ENCODE measurements around the gene ADAMTS17.

Gene ADAMTS17

GRCh38 chr15:100022391-100022790, 319.4 kb downstream of the ADAMTS17 start:
- no peak for DNase-seq (ENCODE audit: low read depth in 3 of 3)

DNA sequence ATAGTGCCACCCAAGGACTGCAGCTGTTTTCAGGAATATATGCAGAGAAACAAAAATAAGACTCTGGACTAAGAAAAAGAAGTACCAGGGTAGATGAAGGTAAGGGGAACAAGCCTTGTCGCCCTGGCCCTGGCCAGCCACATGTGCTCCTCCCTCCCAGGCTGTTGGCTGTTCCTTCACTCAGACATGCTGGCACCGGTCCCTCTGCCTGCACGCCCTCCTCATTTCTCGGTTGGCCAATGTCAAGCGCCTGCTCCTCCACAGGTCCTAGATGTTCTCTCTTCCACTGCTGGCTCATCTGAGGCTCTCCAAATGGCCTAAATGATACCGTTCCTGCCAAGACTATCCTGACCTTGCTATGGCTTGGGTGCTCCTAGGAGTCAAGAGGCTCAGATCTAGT, 320.1 kb downstream of the ADAMTS17 start:
- DNase-seq (ENCODE audit: low read depth in 3 of 3): no peak

GRCh38 chr15:100020614-100021013, 321.2 kb downstream of the ADAMTS17 start:
- DNase-seq (ENCODE audit: low read depth in 3 of 3): no peak

DNA sequence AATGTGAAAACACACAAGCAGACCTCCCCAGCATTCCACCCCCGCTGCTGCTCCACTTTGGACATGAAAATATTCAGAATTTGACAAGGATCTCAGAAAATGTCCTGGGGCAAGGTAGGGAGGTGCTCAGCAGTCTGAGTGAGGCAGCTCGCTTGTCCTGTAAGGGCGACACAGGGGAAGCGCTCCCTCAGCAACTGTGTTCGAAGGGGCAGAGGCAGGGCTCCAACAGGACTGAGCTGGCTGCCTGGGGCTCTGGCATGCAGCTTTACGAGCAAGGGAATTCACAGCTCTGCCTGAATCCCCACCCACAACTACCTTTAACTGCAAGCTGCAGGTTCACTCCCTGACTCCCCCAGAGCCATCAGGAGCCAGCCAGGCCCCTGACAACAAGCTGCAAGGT, 321.6 kb downstream of the ADAMTS17 start:
- no peak for DNase-seq (ENCODE audit: low read depth in 3 of 3)

DNA sequence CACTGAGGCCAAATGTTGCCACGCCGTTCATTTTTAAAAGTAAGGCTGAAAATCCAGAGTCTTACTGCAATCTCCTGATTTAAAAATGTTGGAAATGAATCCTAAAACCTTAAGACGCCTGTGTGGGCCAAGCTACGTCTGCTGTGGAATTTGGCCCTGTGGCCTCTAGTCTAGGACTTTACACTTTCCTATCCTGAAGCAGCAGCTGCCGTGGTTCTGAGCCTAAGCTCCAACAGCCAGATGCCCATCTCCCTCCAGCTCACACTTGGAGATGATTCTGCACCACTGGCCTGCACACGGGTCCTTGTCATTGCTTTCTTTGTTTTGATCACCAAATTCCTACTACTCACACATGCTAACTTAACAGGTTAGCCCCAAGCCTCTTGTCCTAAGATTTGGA, 322.2 kb downstream of the ADAMTS17 start:
- no peak for DNase-seq (ENCODE audit: low read depth in 3 of 3)

DNA sequence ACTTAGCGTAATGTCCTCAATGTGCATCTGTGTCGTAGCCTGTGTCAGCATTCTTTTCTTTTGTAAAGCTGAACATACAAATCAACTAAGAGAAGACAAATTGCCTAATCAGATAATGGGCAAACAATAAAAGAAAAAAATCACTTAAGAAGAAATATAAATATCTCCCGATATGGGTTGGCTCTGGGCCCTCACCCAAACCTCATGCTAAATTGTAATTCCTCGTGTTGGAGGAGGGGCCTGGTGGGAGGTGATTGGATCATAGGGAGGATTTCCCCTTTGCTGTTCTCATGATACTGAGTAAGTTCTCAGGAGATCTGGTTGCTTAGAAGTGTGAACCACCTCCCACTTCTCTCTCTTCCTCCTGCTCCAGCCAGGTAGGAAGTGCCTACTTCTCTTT, 323.6 kb downstream of the ADAMTS17 start:
- DNase-seq (ENCODE audit: low read depth in 3 of 3): no peak

GRCh38 chr15:100017140-100017539, 324.6 kb downstream of the ADAMTS17 start:
- DNase-seq (ENCODE audit: low read depth in 3 of 3): no peak

- DNase-seq (ENCODE audit: low read depth in 3 of 3): no peak
These were observed 325.1 kb downstream of the ADAMTS17 start for GRCh38 chr15:100016632-100017031.

GRCh38 chr15:100011235-100011634, 330.5 kb downstream of the ADAMTS17 start:
- DNase-seq (ENCODE audit: low read depth in 3 of 3): no peak

DNA sequence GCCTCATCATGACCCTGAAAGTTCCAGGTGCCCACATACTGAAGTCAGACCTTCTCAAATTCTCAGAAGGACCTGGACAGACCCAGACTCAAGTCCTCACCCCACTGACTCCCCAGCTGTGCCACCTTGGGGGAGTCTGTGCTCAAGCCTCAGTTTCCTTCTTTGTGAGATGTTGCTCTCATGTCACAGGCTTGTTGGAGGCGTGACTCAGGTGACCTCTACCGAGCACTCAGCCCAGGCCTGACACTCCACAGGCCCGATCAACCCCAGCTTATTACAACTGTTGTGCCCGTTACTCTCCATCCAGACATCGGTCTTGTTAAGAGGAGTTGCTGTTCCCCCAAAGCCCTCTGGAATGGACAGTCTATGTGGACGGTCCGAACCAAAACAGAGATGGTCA, 332.4 kb downstream of the ADAMTS17 start:
- no peak for DNase-seq (ENCODE audit: low read depth in 3 of 3)

DNA sequence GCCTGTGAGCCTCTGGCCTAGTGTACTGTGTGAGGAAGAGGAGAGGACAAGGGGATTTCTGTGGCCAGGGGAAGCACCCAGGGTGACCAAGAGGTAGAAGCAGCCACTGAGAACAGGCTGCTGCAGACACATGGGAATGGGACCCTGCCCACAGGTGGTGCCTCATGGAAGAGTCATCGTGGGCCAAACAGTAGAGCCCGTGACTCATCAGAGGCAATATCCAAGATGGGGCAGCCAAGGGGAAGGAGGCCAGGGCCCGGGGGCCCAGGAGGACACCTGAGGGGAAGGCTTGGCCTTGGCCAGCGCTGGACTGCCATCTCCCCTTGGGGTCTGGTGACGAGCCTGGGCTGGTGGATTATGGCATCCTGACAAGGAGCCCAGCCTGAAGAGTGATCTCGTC, 333.5 kb downstream of the ADAMTS17 start:
- DNase-seq (ENCODE audit: low read depth in 3 of 3): no peak

- DNase-seq (ENCODE audit: low read depth in 3 of 3): no peak
These were observed 334.2 kb downstream of the ADAMTS17 start for GRCh38 chr15:100007609-100008008.

- no peak for DNase-seq (ENCODE audit: low read depth in 3 of 3)
These were observed 336.1 kb downstream of the ADAMTS17 start for GRCh38 chr15:100005715-100006114.

GRCh38 chr15:100005013-100005412, 336.8 kb downstream of the ADAMTS17 start:
- DNase-seq (ENCODE audit: low read depth in 3 of 3): no peak

DNA sequence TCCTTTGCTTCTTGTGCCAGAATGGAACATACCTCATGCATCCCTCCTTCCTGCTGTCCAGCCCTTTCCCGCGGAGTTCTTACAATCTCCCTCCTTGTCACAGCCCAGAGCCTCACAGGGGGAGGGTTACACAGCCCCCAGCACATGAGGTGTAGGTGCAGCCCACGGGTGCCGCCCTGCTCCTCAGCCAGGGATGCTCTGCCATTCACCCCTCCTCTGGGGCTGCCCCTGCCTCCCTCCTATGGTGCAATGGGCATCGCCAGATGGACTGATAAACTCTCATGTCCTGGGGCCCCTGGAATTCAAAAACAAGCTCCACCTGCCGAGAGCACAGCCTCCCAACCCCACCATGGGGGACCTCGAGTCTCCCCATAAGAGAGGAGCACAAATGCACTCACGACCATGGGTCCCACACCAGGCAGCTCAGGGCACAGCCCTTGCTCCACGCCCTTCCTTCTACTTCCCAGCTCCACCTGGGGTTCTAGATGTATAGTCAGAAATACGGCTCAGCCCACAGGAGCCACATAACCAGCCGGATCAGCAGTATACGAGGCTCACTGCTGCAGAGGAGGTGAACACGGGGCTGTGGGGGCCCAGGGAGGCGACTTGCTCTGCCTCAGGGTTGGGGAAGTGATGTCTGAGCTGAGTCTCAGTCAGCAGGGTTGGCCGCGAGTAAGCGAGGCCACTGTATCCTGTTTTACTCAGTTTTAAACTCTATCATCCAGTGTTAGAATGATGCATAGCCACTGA, 338.8 kb downstream of the ADAMTS17 start:
- no peak for DNase-seq (ENCODE audit: low read depth in 3 of 3)

GRCh38 chr15:100002086-100002620, 339.6 kb downstream of the ADAMTS17 start:
- DNase-seq (ENCODE audit: low read depth in 3 of 3): no peak

DNA sequence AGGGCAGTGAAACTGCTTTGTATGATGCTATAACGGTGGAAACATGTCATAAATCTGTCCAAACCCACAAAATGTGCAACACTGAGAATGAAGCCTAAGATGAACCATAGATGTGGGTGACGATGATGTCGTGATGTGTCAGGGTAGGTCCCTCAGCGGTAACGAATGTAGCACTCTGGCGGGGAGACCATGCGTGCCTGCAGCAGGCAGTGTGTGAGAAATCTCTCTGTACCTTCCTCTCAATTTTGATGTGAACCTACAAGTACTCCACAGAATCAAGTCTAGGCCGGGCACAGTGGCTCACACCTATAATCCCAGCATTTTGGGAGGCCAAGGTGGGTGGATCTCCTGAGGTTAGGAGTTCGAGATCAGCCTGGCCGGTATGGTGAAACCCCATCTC, 340.4 kb downstream of the ADAMTS17 start:
- no peak for DNase-seq (ENCODE audit: low read depth in 3 of 3)

GRCh38 chr15:99999282-100000070, 342.3 kb downstream of the ADAMTS17 start:
- DNase-seq (ENCODE audit: low read depth in 3 of 3): no peak

DNA sequence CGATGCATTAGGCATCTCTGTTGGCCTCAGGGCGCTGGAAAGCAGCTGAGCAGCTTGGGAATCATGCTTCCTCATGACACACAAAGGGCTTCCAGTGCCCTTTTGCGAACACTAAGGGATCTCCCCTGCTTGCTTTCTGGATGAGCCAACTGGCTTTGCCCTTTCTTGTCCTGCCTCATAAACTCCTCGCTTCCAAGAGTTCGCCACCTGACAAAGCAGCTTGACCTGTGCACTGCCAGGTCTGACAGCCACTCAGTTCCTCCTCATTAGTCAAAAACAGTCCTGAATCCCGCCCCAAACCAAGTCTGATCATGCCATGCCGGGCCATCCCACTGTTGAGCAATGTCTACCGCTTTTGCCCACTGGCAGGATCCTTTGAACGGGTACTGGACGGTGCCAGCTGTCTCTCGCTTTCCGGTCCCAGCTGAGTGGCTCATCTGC, 343.1 kb downstream of the ADAMTS17 start:
- no peak for DNase-seq (ENCODE audit: low read depth in 3 of 3)

- no peak for DNase-seq (ENCODE audit: low read depth in 3 of 3)
These were observed 344.6 kb downstream of the ADAMTS17 start for GRCh38 chr15:99997112-99997651.

- DNase-seq (ENCODE audit: low read depth in 3 of 3): no peak
These were observed 345.1 kb downstream of the ADAMTS17 start for GRCh38 chr15:99996660-99997059.

DNA sequence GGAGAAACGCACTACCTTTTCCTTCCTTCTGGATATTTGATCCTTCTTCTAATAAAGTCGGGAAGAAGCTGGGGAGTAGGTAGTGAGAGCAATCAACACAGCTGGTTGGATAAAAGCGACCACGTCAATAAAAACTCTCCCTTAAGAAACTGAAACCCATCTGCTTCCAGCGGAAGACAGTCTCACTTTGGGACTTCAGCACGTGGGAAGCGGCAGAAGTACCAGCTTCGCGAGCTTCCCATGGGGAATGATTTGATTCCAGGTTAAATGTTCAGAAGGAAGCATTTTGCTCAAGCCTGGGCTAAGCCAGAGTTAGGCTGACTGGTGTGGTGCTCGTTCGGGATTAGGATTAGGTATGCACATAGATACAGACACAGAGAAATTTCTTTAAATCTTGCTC, 346.2 kb downstream of the ADAMTS17 start:
- DNase-seq (ENCODE audit: low read depth in 3 of 3): no peak

- DNase-seq (ENCODE audit: low read depth in 3 of 3): no peak
These were observed 346.9 kb downstream of the ADAMTS17 start for GRCh38 chr15:99994849-99995248.

Data from stimulated activated CD4-positive, alpha-beta T cell treated with anti-CD3 and anti-CD28 coated beads, TNF-alpha, amount 100 ng/mL, for 4 hours (primary cell).